SH-SY5Y (cell line): Measurements from ENCODE around the gene TMEM53.

Experiments used
- GATA2 ChIP-seq: IDR thresholded peaks from 2 replicates; pipeline ENCODE4 v1.6.1; 2011; ENCODE audit warnings: mild to moderate bottlenecking, low read depth, low read length
- GATA3 ChIP-seq: IDR thresholded peaks from 2 replicates; pipeline ENCODE4 v1.6.1; 2011; ENCODE audit warnings: low read depth, mild to moderate bottlenecking, low read length, moderate library complexity

The TMEM53 gene

GRCh38 chr1:44605914-44606615 is 68.2 kb downstream of the TMEM53 start:
- TF ChIP-seq GATA3 (no peak), GATA2 (no peak)

GRCh38 chr1:44604157-44604955 is 69.9 kb downstream of the TMEM53 start:
- no peak for TF ChIP-seq GATA3
- no peak for TF ChIP-seq GATA2

GRCh38 chr1:44603718-44604117 is 70.6 kb downstream of the TMEM53 start:
- TF ChIP-seq GATA3 (no peak), GATA2 (no peak)
